Heart left ventricle (tissue), 13 donors: ENCODE results near the gene SNX21.

Experiments
- CTCF ChIP-seq, 12 donors: fragments of 200-600 bp; sonication (generic) in 4 of 12; IDR thresholded peaks; one replicate each; pipeline versions ENCODE4 v1.5.0 to v1.8.0; 2018 to 2022; ENCODE audit warnings: antibody characterized with exemption in 12 of 12, mild to moderate bottlenecking in 5 of 12
- POLR2A ChIP-seq, 2 donors: fragments of 450-650 bp; IDR thresholded peaks; one replicate each; pipeline ENCODE4 v1.6.1; 2017; ENCODE audit warnings: antibody characterized with exemption in 2 of 2, mild to moderate bottlenecking in 2 of 2, moderate library complexity in 2 of 2
- donor health status: ischemic (EF 13 %, LVEDD 7.1; RV severe dilation, severe dysfunction).
- donor health status: DM: no; HTN: yes; CAD: no.
- donor health status: DM: no; HTN: no; CAD: no.
- donor health status: ischemic (EF 25% LVEDD 6.9; RV normal size, moderate dysfunction).
- donor health status: ischemic (EF 25% LVEDD 5.7; RV mildly dilated, moderate dysfunction).
- donor health status: ischemic (EF 35%, LVEDD 5.7; RV mildly dilated, moderate dysfunction).
- donor health status: nonischemic (EF 11% LVEDD 7.7; RV severe dilation, severe dysfunction).
- donor health status: DM: yes; HTN: yes; CAD: no.
- donor health status: PGD.
- donor health status: ischemic (EF 29% LVEDD 5.4; RV normal size, mild dysfunction).
- donor health status: nonischemic (EF 23%, LVEDD 6.1; RV moderate dilation, normal function).

GRCh38 chr20:45801851-45802250, 31.7 kb upstream of the SNX21 start:
- no peak for TF ChIP-seq CTCF (IDR thresholded peaks at IDR 0.05)
- no peak for TF ChIP-seq POLR2A (IDR thresholded peaks at IDR 0.05)
